HK-2 (cell line): ENCODE results near the gene HTD2.

Source experiments
- DNase-seq: peaks from one replicate; pipeline ENCODE4 v3.0.0-alpha.2; 2018; ENCODE audit not compliant: unreplicated experiment

HTD2 gene

GRCh38 chr3:58292866-58293265 lies 13.5 kb upstream of the HTD2 start:
- DNase-seq, result no peak

DNA sequence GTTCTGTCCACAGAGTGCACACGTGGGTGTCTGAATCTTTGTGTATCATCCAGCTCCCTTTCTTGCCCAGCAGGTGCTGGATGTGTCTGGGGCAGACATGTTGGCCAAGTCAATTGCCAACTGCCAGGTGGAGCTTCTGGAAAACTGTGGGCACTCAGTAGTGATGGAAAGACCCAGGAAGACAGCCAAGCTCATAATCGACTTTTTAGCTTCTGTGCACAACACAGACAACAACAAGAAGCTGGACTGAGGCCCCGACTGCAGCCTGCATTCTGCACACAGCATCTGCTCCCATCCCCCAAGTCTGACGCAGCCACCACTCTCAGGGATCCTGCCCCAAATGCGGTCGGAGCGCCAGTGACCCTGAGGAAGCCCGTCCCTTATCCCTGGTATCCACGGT lies 12.8 kb upstream of the HTD2 start:
- DNase-seq, result no peak

- DNase-seq, result no peak
Observed at GRCh38 chr3:58296269-58296668, 10.1 kb upstream of the HTD2 start.

- DNase-seq, result no peak
Observed at GRCh38 chr3:58296843-58297242, 9.5 kb upstream of the HTD2 start.

GRCh38 chr3:58298190-58298589 lies 8.1 kb upstream of the HTD2 start:
- no peak for DNase-seq

GRCh38 chr3:58299075-58299474 lies 7.2 kb upstream of the HTD2 start:
- no peak for DNase-seq

- DNase-seq, result no peak
Observed at GRCh38 chr3:58299839-58300516, 6.3 kb upstream of the HTD2 start.

- DNase-seq, result no peak
Observed at GRCh38 chr3:58307639-58308215, 1.4 kb downstream of the HTD2 start.

DNA sequence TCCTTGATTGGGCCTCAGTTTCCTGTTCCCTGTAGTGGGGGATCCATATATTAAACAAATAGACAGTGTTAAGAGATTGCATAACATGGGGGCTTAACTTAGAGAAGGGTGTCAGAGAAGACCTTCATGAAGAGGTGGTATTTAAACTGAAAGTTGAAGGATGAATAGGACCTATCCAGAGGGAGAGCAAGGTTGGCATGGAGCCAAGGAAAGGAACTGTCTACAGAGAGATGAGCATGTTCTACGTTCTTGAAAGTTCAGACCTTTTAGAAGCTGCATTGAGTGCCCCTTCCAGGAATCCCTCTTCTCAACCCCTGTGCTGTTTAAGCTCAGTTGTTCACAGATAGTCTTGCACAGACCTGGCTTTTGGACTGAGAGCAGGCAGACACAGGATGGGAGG lies 2.4 kb downstream of the HTD2 start:
- DNase-seq, result no peak

- DNase-seq, result no peak
Observed at GRCh38 chr3:58317811-58318210, 11.5 kb downstream of the HTD2 start.

DNA sequence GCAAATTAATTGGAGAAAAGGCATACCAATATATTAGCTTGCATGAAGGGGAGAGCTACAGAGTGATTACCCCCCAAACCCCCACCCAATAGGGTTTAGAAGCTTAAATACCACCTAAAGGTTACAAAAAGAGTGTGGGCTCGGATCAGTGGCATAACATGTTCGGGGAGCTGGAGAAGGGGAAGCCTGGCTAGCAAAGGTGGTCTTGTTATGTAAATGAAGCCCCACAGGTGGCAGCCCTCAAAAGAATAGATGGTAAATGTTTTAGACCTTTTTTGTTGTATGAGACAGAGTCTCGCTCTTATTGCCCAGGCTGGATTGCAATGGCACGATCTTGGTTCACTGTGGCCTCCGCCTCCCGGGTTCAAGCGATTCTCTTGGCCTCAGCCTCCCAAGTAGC lies 15.5 kb downstream of the HTD2 start:
- no peak for DNase-seq

- no peak for DNase-seq
Observed at GRCh38 chr3:58322793-58323192, 16.5 kb downstream of the HTD2 start.

GRCh38 chr3:58323529-58324390 lies 17.4 kb downstream of the HTD2 start:
- no peak for DNase-seq

- no peak for DNase-seq
Observed at GRCh38 chr3:58324391-58325390, 18.4 kb downstream of the HTD2 start.

GRCh38 chr3:58325525-58325992 lies 19.2 kb downstream of the HTD2 start:
- DNase-seq, result no peak

- no peak for DNase-seq
Observed at GRCh38 chr3:58326267-58326900, 20.1 kb downstream of the HTD2 start.

GRCh38 chr3:58329150-58329921 lies 23.0 kb downstream of the HTD2 start:
- no peak for DNase-seq

- no peak for DNase-seq
Observed at GRCh38 chr3:58329922-58330413, 23.6 kb downstream of the HTD2 start.

- DNase-seq, result no peak
Observed at GRCh38 chr3:58331593-58332152, 25.4 kb downstream of the HTD2 start.
